HEK293 (cell line): ENCODE measurements around the gene HES5.
"Not testable (repeated sequence)": the region's sequence is repeated elsewhere in the genome, so short reads cannot be mapped to it uniquely, and the experiment has no call there.

Experiments used
- CTCF ChIA-PET: fragments of 350-600 bp; formaldehyde crosslinking; extraction: SDS; loops from one replicate; lab custom pipeline; 2021; ENCODE audit warnings: antibody characterized with exemption; lab: Yijun Ruan, JAX
- POLR2A ChIA-PET: fragments of 300-600 bp; formaldehyde crosslinking; extraction: SDS; loops from one replicate; lab custom pipeline; 2020; ENCODE audit warnings: antibody characterized with exemption, inconsistent platforms; lab: Yijun Ruan, JAX
- H3K27ac ChIP-seq: fragments of 200-500 bp; sonication (Bioruptor generic); 2 replicates; pipeline ENCODE4 v1.5.1; 2014; ENCODE audit warnings: low read depth, low read length, control low read depth, inconsistent platforms; ENCODE audit errors: extremely low read depth
- H3K36me3 ChIP-seq, 2 experiments: fragments of 200-500 bp in 1 of 2; sonication (Bioruptor generic) in 1 of 2; 1 replicate in 1 of 2; 2 replicates in 1 of 2; pipeline ENCODE4 v1.5.1; 2014 to 2017; ENCODE audit warnings: inconsistent platforms in 2 of 2, low read length in 2 of 2; ENCODE audit not compliant: control insufficient read depth in 2 of 2, insufficient read depth in 1 of 2
- H3K4me1 ChIP-seq: fragments of 200-500 bp; sonication (Bioruptor generic); 2 replicates; pipeline ENCODE4 v1.5.1; 2014; ENCODE audit warnings: mild to moderate bottlenecking, low read length, inconsistent platforms; ENCODE audit not compliant: control insufficient read depth, insufficient read depth
- H3K4me3 ChIP-seq: 2 replicates; pipeline ENCODE4 v1.5.1; 2011; ENCODE audit warnings: low read depth, mild to moderate bottlenecking, control low read depth, low read length, moderate library complexity
- H3K9me3 ChIP-seq: fragments of 200-500 bp; sonication (Bioruptor generic); 2 replicates; pipeline ENCODE4 v1.5.1; 2014; ENCODE audit warnings: low read depth, low read length, inconsistent platforms; ENCODE audit not compliant: control insufficient read depth, insufficient read depth
- GLIS1 ChIP-seq: fragments of 450-650 bp; formaldehyde crosslinking; IDR thresholded peaks from 2 replicates; pipeline ENCODE4 v1.5.1; 2016; ENCODE audit warnings: missing biosample characterization, missing genetic modification characterization
- GLIS2 ChIP-seq: fragments of 450-650 bp; formaldehyde crosslinking; IDR thresholded peaks from 2 replicates; pipeline ENCODE4 v1.5.1; 2016; ENCODE audit warnings: missing biosample characterization, missing genetic modification characterization
- ZIC2 ChIP-seq: fragments of 450-650 bp; formaldehyde crosslinking; IDR thresholded peaks from 2 replicates; pipeline ENCODE4 v1.5.1; 2016; ENCODE audit warnings: missing biosample characterization, missing genetic modification characterization
- ZNF211 ChIP-seq: fragments of 450-650 bp; formaldehyde crosslinking; IDR thresholded peaks from 2 replicates; pipeline ENCODE4 v1.5.1; 2016; ENCODE audit warnings: low read depth, missing biosample characterization, missing genetic modification characterization
- ZNF366 ChIP-seq: fragments of 450-650 bp; formaldehyde crosslinking; conservative IDR thresholded peaks from 2 replicates; pipeline ENCODE4 v1.5.1; 2016; ENCODE audit warnings: missing biosample characterization, missing genetic modification characterization
- ZNF692 ChIP-seq: fragments of 450-650 bp; formaldehyde crosslinking; IDR thresholded peaks from 2 replicates; pipeline ENCODE4 v1.5.1; 2016; ENCODE audit warnings: missing biosample characterization, missing genetic modification characterization
- TF ChIP-seq, protein P1 (sequence below): fragments of 450-650 bp; formaldehyde crosslinking; IDR thresholded peaks from 2 replicates; pipeline ENCODE4 v1.5.1; 2016; ENCODE audit warnings: missing biosample characterization, missing genetic modification characterization
- TF ChIP-seq, protein P2 (sequence below): fragments of 450-650 bp; formaldehyde crosslinking; IDR thresholded peaks from 2 replicates; pipeline ENCODE4 v1.5.1; 2016; ENCODE audit warnings: missing biosample characterization, missing genetic modification characterization
- TF ChIP-seq, protein P3 (sequence below): IDR thresholded peaks from 2 replicates; pipeline ENCODE4 v1.6.1; 2011; ENCODE audit warnings: mild to moderate bottlenecking, low read depth, low read length, borderline replicate concordance

The HES5 gene

GRCh38 chr1:2554621-2555387 lies 24.7 kb upstream of the HES5 start:
- H3K36me3 ChIP-seq = no peaks in the 10 kb centered on the region
- no peak overlapping the region for H3K27ac ChIP-seq
- ChIA-PET POLR2A (no interaction called here), CTCF (interaction anchor here (0.7 kb wide), 2 partner anchors 65 to 242 kb away, joined by 3 read pairs; no protein-coding TSS in a partner anchor)
- H3K9me3 ChIP-seq = no peaks in the 10 kb centered on the region
- H3K4me3 ChIP-seq = no peak overlapping the region
- peak; percentile 46 for TF ChIP-seq GLIS2 (tag by site-specific recombination)
- peak; percentile 88 for TF ChIP-seq GLIS1 (tag by site-specific recombination)
- no peak for TF ChIP-seq ZNF366
- peak; percentile 37; the same call in 1 of the 2 replicates for TF ChIP-seq ZIC2 (tag by site-specific recombination)
- TF ChIP-seq, protein P1, sequence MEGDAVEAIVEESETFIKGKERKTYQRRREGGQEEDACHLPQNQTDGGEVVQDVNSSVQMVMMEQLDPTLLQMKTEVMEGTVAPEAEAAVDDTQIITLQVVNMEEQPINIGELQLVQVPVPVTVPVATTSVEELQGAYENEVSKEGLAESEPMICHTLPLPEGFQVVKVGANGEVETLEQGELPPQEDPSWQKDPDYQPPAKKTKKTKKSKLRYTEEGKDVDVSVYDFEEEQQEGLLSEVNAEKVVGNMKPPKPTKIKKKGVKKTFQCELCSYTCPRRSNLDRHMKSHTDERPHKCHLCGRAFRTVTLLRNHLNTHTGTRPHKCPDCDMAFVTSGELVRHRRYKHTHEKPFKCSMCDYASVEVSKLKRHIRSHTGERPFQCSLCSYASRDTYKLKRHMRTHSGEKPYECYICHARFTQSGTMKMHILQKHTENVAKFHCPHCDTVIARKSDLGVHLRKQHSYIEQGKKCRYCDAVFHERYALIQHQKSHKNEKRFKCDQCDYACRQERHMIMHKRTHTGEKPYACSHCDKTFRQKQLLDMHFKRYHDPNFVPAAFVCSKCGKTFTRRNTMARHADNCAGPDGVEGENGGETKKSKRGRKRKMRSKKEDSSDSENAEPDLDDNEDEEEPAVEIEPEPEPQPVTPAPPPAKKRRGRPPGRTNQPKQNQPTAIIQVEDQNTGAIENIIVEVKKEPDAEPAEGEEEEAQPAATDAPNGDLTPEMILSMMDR (tag by site-specific recombination) = peak; percentile 92
- TF ChIP-seq, protein P2, sequence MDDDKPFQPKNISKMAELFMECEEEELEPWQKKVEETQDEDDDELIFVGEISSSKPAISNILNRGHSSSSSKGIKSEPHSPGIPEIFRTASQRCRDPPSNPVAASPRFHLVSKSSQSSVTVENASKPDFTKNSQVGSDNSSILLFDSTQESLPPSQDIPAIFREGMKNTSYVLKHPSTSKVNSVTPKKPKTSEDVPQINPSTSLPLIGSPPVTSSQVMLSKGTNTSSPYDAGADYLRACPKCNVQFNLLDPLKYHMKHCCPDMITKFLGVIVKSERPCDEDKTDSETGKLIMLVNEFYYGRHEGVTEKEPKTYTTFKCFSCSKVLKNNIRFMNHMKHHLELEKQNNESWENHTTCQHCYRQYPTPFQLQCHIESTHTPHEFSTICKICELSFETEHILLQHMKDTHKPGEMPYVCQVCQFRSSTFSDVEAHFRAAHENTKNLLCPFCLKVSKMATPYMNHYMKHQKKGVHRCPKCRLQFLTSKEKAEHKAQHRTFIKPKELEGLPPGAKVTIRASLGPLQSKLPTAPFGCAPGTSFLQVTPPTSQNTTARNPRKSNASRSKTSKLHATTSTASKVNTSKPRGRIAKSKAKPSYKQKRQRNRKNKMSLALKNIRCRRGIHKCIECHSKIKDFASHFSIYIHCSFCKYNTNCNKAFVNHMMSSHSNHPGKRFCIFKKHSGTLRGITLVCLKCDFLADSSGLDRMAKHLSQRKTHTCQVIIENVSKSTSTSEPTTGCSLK = no peak
- TF ChIP-seq, all 188 proteins: peak for 4
- no peaks in the 10 kb centered on the region for H3K4me1 ChIP-seq

DNA sequence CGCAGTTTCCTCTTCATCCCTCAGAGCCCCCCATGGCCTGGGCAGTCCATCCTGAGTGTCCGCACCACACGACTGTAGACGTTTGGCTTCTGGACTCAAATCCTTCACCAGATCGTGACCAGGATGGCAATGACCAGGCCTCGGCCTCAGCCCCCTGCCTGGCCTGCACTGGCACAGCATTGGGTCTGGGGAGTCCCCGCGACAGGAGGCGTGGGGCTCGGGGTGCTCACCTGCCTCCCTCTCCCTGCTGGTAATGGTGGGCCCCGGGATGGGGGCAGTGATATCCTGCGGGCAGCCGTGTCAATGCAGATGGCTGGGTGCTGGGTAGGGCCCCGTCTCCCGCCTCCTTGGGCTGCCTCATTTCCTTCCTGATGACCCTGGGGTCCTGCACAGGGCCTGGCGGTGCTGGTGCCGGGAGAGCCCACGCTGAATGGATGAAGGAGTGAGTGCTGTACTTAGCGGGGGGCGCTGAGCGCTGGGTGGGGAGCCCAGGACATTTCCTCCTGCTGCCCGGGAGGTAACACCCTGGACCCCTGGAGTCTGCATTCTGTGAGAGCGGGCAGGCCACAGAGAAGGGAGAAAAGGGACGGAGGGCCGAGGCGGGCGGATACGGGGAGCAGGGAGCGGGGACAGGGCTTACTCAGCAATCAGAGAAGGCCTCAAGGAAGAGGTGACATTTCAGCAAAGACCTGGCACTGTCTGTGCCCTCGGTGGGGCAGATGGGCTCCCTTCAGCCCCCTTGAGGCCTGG lies 24.0 kb upstream of the HES5 start:
- ChIA-PET CTCF (interaction anchor here (0.7 kb wide), 2 partner anchors 65 to 241 kb away, joined by 3 read pairs; no protein-coding TSS in a partner anchor), POLR2A (no interaction called here)
- no peaks in the 10 kb centered on the region for H3K36me3 ChIP-seq
- H3K4me3 ChIP-seq = no peak overlapping the region
- no peak overlapping the region for H3K27ac ChIP-seq
- no peaks in the 10 kb centered on the region for H3K9me3 ChIP-seq
- no peaks in the 10 kb centered on the region for H3K4me1 ChIP-seq
- TF ChIP-seq ZNF211 (tag by site-specific recombination) (no peak), ZNF692 (tag by site-specific recombination) (no peak), GLIS1 (tag by site-specific recombination) (peak; percentile 41)
- TF ChIP-seq, protein P3, sequence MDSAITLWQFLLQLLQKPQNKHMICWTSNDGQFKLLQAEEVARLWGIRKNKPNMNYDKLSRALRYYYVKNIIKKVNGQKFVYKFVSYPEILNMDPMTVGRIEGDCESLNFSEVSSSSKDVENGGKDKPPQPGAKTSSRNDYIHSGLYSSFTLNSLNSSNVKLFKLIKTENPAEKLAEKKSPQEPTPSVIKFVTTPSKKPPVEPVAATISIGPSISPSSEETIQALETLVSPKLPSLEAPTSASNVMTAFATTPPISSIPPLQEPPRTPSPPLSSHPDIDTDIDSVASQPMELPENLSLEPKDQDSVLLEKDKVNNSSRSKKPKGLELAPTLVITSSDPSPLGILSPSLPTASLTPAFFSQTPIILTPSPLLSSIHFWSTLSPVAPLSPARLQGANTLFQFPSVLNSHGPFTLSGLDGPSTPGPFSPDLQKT = no peak
- TF ChIP-seq, all 188 proteins: peak for 1

DNA sequence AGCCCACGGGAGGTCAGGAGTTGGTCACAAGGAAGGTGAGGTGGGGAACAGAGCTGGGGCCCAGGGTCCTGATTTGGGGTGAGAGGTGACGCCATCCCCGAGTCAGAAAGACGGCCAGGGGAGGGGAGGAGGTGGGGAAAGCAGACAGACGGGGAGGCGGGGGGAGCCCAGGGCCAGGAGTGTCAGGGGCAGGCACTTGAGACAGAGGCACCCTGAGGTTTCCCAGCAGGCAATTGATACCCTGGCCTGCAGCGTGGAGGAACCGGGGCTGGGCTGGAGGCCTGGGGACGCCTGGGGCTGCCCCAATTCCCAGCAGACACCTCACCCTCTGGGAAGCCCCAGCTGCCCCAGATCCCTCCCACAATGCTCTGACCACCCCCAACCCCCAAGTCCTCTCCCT lies 23.0 kb upstream of the HES5 start:
- POLR2A ChIA-PET, H3K4me1 ChIP-seq, H3K9me3 ChIP-seq, H3K4me3 ChIP-seq, H3K36me3 ChIP-seq, CTCF ChIA-PET, H3K27ac ChIP-seq: not testable (repeated sequence)
